ENCODE data around the gene TNIK.

TNIK gene

DNA sequence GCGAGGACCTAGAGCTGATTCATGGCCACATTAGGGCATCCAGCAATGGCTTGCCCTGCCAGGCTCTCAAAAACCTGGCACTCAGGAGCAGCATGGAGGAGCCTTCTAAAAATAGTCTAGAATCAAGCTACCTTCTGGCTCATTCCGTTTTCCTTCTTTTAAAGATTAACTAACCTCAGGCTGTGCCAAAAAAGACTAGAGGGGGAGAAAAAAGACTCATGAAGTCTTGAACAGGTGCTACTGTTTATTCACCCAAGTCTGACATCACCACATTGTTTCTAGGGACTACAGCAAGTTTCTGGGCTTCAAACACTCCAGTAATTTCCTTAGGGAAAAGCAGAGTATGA is 125.8 kb downstream of the TNIK start:
- no peak overlapping the region for H3K4me3 ChIP-seq (IDR thresholded peaks at IDR 0.05; ENCODE audit: insufficient read depth, low read depth, low read length)
- H3K27ac ChIP-seq, result no peak overlapping the region
- H4K20me1 ChIP-seq (ENCODE audit: insufficient read depth), result no peaks in the 10 kb centered on the region
- H3K9ac ChIP-seq, result no peak overlapping the region
- H3K27me3 ChIP-seq (ENCODE audit: insufficient read depth, low read depth), result no peaks in the 10 kb centered on the region
- H3K4me1 ChIP-seq (ENCODE audit: low read depth, poor library complexity, severe bottlenecking), result no peaks in the 10 kb centered on the region
- H3K36me3 ChIP-seq (ENCODE audit: insufficient read depth), result no peaks in the 10 kb centered on the region
- H2AFZ ChIP-seq (ENCODE audit: low read depth), result no peak overlapping the region
- H3K79me2 ChIP-seq (ENCODE audit: insufficient read depth, low read depth), result no peaks in the 10 kb centered on the region
- H3K4me2 ChIP-seq, result no peak overlapping the region
- TF ChIP-seq CTCF (conservative IDR thresholded peaks at IDR 0.05; ENCODE audit: low read depth, low read length), result no peak

- no peak for TF ChIP-seq CTCF (conservative IDR thresholded peaks at IDR 0.05; ENCODE audit: low read depth, low read length)
- no peak overlapping the region for H2AFZ ChIP-seq (ENCODE audit: low read depth)
- H3K27ac ChIP-seq, result no peak overlapping the region
Observed at GRCh38 chr3:171333784-171334464, 126.3 kb downstream of the TNIK start.

GRCh38 chr3:171330938-171331337 is 129.3 kb downstream of the TNIK start:
- no peaks in the 10 kb centered on the region for H3K79me2 ChIP-seq (ENCODE audit: insufficient read depth, low read depth)
- H3K4me2 ChIP-seq, result no peak overlapping the region

More at GRCh38 chr3:171333784-171334464, 126.3 kb downstream of the TNIK start:
- no peak overlapping the region for H3K4me2 ChIP-seq
- no peaks in the 10 kb centered on the region for H4K20me1 ChIP-seq (ENCODE audit: insufficient read depth)
- H3K4me3 ChIP-seq (IDR thresholded peaks at IDR 0.05; ENCODE audit: insufficient read depth, low read depth, low read length), result no peak overlapping the region
- no peak overlapping the region for H3K9ac ChIP-seq
- no peaks in the 10 kb centered on the region for H3K36me3 ChIP-seq (ENCODE audit: insufficient read depth)
- H3K79me2 ChIP-seq (ENCODE audit: insufficient read depth, low read depth), result no peaks in the 10 kb centered on the region
- no peaks in the 10 kb centered on the region for H3K27me3 ChIP-seq (ENCODE audit: insufficient read depth, low read depth)
- no peaks in the 10 kb centered on the region for H3K4me1 ChIP-seq (ENCODE audit: low read depth, poor library complexity, severe bottlenecking)

GRCh38 chr3:171329746-171330145 is 130.5 kb downstream of the TNIK start:
- no peaks in the 10 kb centered on the region for H3K36me3 ChIP-seq (ENCODE audit: insufficient read depth)
- H3K27me3 ChIP-seq (ENCODE audit: insufficient read depth, low read depth), result no peaks in the 10 kb centered on the region
- H3K79me2 ChIP-seq (ENCODE audit: insufficient read depth, low read depth), result no peaks in the 10 kb centered on the region
- H3K4me1 ChIP-seq (ENCODE audit: low read depth, poor library complexity, severe bottlenecking), result no peaks in the 10 kb centered on the region
- no peak overlapping the region for H3K27ac ChIP-seq
- no peaks in the 10 kb centered on the region for H4K20me1 ChIP-seq (ENCODE audit: insufficient read depth)
- no peak overlapping the region for H3K9ac ChIP-seq
- H3K4me2 ChIP-seq, result no peak overlapping the region
- TF ChIP-seq CTCF (conservative IDR thresholded peaks at IDR 0.05; ENCODE audit: low read depth, low read length), result no peak
- H2AFZ ChIP-seq (ENCODE audit: low read depth), result no peak overlapping the region
- H3K4me3 ChIP-seq (IDR thresholded peaks at IDR 0.05; ENCODE audit: insufficient read depth, low read depth, low read length), result no peak overlapping the region

More at GRCh38 chr3:171330938-171331337, 129.3 kb downstream of the TNIK start:
- no peaks in the 10 kb centered on the region for H3K36me3 ChIP-seq (ENCODE audit: insufficient read depth)
- no peak overlapping the region for H2AFZ ChIP-seq (ENCODE audit: low read depth)
- H3K27me3 ChIP-seq (ENCODE audit: insufficient read depth, low read depth), result no peaks in the 10 kb centered on the region
- H3K27ac ChIP-seq, result no peak overlapping the region
- H3K4me3 ChIP-seq (IDR thresholded peaks at IDR 0.05; ENCODE audit: insufficient read depth, low read depth, low read length), result no peak overlapping the region
- H4K20me1 ChIP-seq (ENCODE audit: insufficient read depth), result no peaks in the 10 kb centered on the region
- TF ChIP-seq CTCF (conservative IDR thresholded peaks at IDR 0.05; ENCODE audit: low read depth, low read length), result no peak
- H3K9ac ChIP-seq, result no peak overlapping the region
- no peaks in the 10 kb centered on the region for H3K4me1 ChIP-seq (ENCODE audit: low read depth, poor library complexity, severe bottlenecking)
